ENCODE measurements around the gene TMSB4X. TPM values are rescaled to one million over a fixed set of nuclear protein-coding genes. Genes with fewer than 3 reads are reported as not detected.

TMSB4X gene
- total and polyA plus RNA-seq, 2 of the 8 experiments (the other 6 are each of a cell fraction or from before 2014, with no cell fraction given): 2,063 to 2,112 TPM

DNA sequence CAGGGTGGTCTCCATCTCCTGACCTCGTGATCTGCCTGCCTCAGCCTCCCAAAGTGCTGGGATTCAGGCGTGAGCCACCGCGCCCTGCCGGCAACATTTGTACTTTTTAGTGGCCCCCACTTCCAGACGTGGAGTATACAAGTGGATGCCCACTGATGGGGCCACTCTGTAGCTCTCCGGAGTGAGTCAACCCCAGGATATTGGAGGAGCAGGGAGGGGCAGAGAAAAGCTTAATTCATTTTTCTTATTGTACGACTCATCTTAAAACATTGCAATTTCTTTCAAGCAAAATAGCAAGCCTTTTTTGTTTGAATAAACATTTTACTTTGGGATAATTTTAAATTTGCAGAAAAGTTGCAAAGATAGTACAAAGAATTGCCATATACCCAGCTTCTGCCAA lies 34.9 kb downstream of the TMSB4X start (continued):
- TF ChIP-seq HDAC6 (IDR thresholded peaks at IDR 0.05; ENCODE audit: low read depth, low read length): no peak

Data from H1 (cell line).